HepG2 (cell line): ENCODE measurements around the gene ZNF628. TPM values are rescaled to one million over a fixed set of nuclear protein-coding genes. Genes with fewer than 3 reads are reported as not detected.

Experiments used
- ATF1 ChIP-seq: IDR thresholded peaks from 2 replicates; pipeline ENCODE4 v1.6.1; 2016; ENCODE audit warnings: mild to moderate bottlenecking, control low read depth
- CREM ChIP-seq, 2 experiments: sonication (generic) in 1 of 2; formaldehyde crosslinking in 1 of 2; IDR thresholded peaks; 2 replicates each; pipeline versions ENCODE4 v1.4.0 to v1.6.1; 2016 to 2020; ENCODE audit warnings: antibody characterized with exemption in 1 of 2, mild to moderate bottlenecking in 1 of 2, missing genetic modification reagents in 1 of 2
- EP300 ChIP-seq, 3 experiments: sonication (generic) in 1 of 3; formaldehyde crosslinking in 1 of 3; IDR thresholded peaks; 2 replicates each; pipeline versions ENCODE4 v1.5.1 to v1.6.1; 2011 to 2020; ENCODE audit warnings: low read depth in 2 of 3, low read length in 2 of 3, borderline replicate concordance in 1 of 3, improper control_type of control experiment in 1 of 3, mild to moderate bottlenecking in 1 of 3, missing genetic modification reagents in 1 of 3, moderate library complexity in 1 of 3
- ETV5 ChIP-seq: IDR thresholded peaks from 2 replicates; pipeline ENCODE4 v1.6.1; 2018; ENCODE audit warnings: missing biosample characterization, missing genetic modification reagents, inconsistent platforms, borderline replicate concordance
- HOXA3 ChIP-seq: sonication (generic); formaldehyde crosslinking; IDR thresholded peaks from 2 replicates; pipeline ENCODE4 v1.5.0; 2020; ENCODE audit warnings: missing genetic modification reagents
- JARID2 ChIP-seq: sonication (generic); formaldehyde crosslinking; IDR thresholded peaks from 2 replicates; pipeline ENCODE4 v1.8.1; 2023; ENCODE audit warnings: missing genetic modification reagents, inconsistent platforms; ENCODE audit not compliant: insufficient replicate concordance
- KLF12 ChIP-seq: sonication (generic); formaldehyde crosslinking; IDR thresholded peaks from 2 replicates; pipeline ENCODE4 v1.4.0; 2020; ENCODE audit warnings: missing genetic modification reagents, borderline replicate concordance
- KLF15 ChIP-seq: sonication (generic); formaldehyde crosslinking; IDR thresholded peaks from 2 replicates; pipeline ENCODE4 v1.8.1; 2023; ENCODE audit warnings: borderline replicate concordance, mild to moderate bottlenecking, inconsistent platforms, missing genetic modification reagents, mixed read lengths
- MAF1 ChIP-seq: sonication (generic); formaldehyde crosslinking; IDR thresholded peaks from 2 replicates; pipeline ENCODE4 v1.5.0; 2020; ENCODE audit warnings: missing genetic modification reagents, borderline replicate concordance
- MATR3 ChIP-seq: sonication (generic); formaldehyde crosslinking; IDR thresholded peaks from 2 replicates; pipeline ENCODE4 v1.4.0; 2020; ENCODE audit warnings: missing genetic modification reagents
- MED1 ChIP-seq: sonication (generic); formaldehyde crosslinking; IDR thresholded peaks from 2 replicates; pipeline ENCODE4 v1.4.0; 2020; ENCODE audit warnings: missing genetic modification reagents
- NRL ChIP-seq: sonication (generic); formaldehyde crosslinking; IDR thresholded peaks from 2 replicates; pipeline ENCODE4 v1.5.0; 2020; ENCODE audit warnings: missing genetic modification reagents, mild to moderate bottlenecking, moderate library complexity, borderline replicate concordance
- RFX3 ChIP-seq: IDR thresholded peaks from 2 replicates; pipeline ENCODE4 v1.6.1; 2016; ENCODE audit warnings: missing biosample characterization, missing genetic modification reagents
- SAFB2 ChIP-seq: sonication (generic); formaldehyde crosslinking; IDR thresholded peaks from 2 replicates; pipeline ENCODE4 v1.5.1; 2020; ENCODE audit warnings: missing genetic modification reagents, low read depth, mild to moderate bottlenecking, borderline replicate concordance
- ZBTB20 ChIP-seq: sonication (generic); formaldehyde crosslinking; IDR thresholded peaks from 2 replicates; pipeline ENCODE4 v1.8.1; 2023; ENCODE audit warnings: missing genetic modification reagents, low read depth, mild to moderate bottlenecking, borderline replicate concordance
- ZFX ChIP-seq: sonication (generic); formaldehyde crosslinking; IDR thresholded peaks from 2 replicates; pipeline ENCODE4 v1.4.0; 2020; ENCODE audit warnings: mild to moderate bottlenecking, low read depth, missing genetic modification reagents, moderate library complexity
- ZNF510 ChIP-seq: sonication (generic); formaldehyde crosslinking; IDR thresholded peaks from 2 replicates; pipeline ENCODE4 v1.4.0; 2020; ENCODE audit warnings: low read depth, mild to moderate bottlenecking, missing genetic modification reagents
- ZNF598 ChIP-seq: sonication (generic); formaldehyde crosslinking; IDR thresholded peaks from 2 replicates; pipeline ENCODE4 v1.5.1; 2020; ENCODE audit warnings: mild to moderate bottlenecking, missing genetic modification reagents, borderline replicate concordance
- ZNF879 ChIP-seq: sonication (generic); formaldehyde crosslinking; IDR thresholded peaks from 2 replicates; pipeline ENCODE4 v1.8.1; 2023; ENCODE audit warnings: missing genetic modification reagents
- polyA plus RNA-seq, 8 experiments: library from polyadenylated mRNA; depleted of rRNA in 3 of 8; stranded (reverse) in 7 of 8; unstranded in 1 of 8; fragments of >200 nt; fragmentation: Illumina TruSeq in 4 of 8; extraction: Trizol in 4 of 8; gene quantifications; 2 replicates each; pipeline versions ENCODE4 v1.2.1 to v1.2.3, GENCODE V29; 2011 to 2016; ENCODE audit warnings: low read depth in 4 of 8, missing spikeins in 1 of 8, mixed read lengths in 1 of 8; ENCODE audit not compliant: insufficient read depth in 1 of 8
- total RNA-seq, 5 experiments: library from RNA; depleted of rRNA; stranded (reverse); fragments of >200 nt; fragmentation: Illumina TruSeq; extraction: Trizol; gene quantifications; 2 replicates each; pipeline ENCODE4 v1.2.3, GENCODE V29; 2016; ENCODE audit warnings: low read depth in 1 of 5
- TF ChIP-seq, protein P1 (sequence below): sonication (generic); formaldehyde crosslinking; IDR thresholded peaks from 2 replicates; pipeline ENCODE4 v1.8.0; 2022; ENCODE audit warnings: missing genetic modification reagents, low read depth, mild to moderate bottlenecking, borderline replicate concordance
- TF ChIP-seq, protein P2 (sequence below): sonication (generic); formaldehyde crosslinking; IDR thresholded peaks from one replicate; pipeline ENCODE4 v1.5.1; 2020; ENCODE audit warnings: mild to moderate bottlenecking, missing genetic modification reagents; ENCODE audit errors: not compliant biosample characterization

The ZNF628 gene
- total and polyA plus RNA-seq, 2 of the 13 experiments (the other 11 are each of a cell fraction or from before 2014, with no cell fraction given) = 0.54 to 1.2 TPM

DNA sequence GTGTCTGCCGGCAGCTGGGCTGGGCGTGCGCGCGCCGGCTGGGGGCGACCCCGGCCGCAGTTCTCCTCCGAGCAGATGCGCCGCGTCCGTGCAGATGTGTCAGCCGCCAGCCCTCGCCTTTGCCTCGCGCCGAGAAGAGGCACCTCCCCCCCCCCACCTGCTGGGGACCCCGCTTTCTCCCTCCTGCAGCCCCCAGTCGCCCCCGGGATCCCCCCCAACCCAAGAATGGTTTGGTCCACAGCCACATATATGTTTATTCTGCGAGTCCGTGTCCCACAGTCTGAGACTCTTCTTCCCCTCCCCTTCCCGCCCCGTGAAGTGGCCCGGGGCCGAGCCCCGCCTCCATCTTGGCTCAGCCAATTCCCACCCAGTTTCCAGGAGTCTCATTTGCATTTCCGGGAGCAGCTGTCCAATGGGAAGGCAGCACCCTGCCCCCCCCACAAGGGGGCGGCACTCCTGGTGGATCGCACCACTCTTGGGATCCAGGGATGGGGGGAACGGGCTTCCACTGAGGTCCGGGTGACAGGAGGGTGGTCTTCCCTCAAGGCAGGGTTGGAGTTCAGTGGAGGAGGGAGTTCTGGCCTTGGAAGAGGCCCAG, 23.6 kb upstream of the ZNF628 start (continued):
- TF ChIP-seq, protein P1, sequence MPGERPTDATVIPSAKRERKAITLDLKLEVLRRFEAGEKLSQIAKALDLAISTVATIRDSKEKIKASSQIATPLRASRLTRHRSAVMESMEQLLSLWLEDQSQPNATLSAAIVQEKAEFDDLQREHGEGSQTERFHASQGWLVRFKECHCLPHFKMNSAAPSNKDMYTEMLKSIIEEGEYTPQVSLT (CRISPR knock-in tag) = no peak
- no peak for TF ChIP-seq ZNF879 (CRISPR knock-in tag)
- TF ChIP-seq RFX3 (CRISPR knock-in tag) = no peak
- TF ChIP-seq ZNF510 (CRISPR knock-in tag) = no peak
- TF ChIP-seq MAF1 (CRISPR knock-in tag) = no peak
- TF ChIP-seq ETV5 (CRISPR knock-in tag) = no peak
- TF ChIP-seq HOXA3 (CRISPR knock-in tag) = no peak
- TF ChIP-seq ZFX (CRISPR knock-in tag) = no peak
- TF ChIP-seq ATF1 (CRISPR knock-in tag) = no peak
- no peak for TF ChIP-seq EP300 (IDR thresholded peaks at IDR 0.05; ENCODE audit: low read depth in 2 of 2, low read length in 2 of 2)
- no peak for TF ChIP-seq EP300 (CRISPR knock-in tag; IDR thresholded peaks at IDR 0.05; ENCODE audit: borderline replicate concordance)
- TF ChIP-seq KLF12 = no peak
- TF ChIP-seq ZBTB20 (CRISPR knock-in tag) = no peak
- no peak for TF ChIP-seq MATR3 (CRISPR knock-in tag)
- no peak for TF ChIP-seq ZNF598 (CRISPR knock-in tag)
- no peak for TF ChIP-seq SAFB2 (CRISPR knock-in tag)
- TF ChIP-seq MED1 (CRISPR knock-in tag) = no peak
- TF ChIP-seq KLF15 (CRISPR knock-in tag) = no peak
- no peak for TF ChIP-seq CREM (IDR thresholded peaks at IDR 0.05)
- no peak for TF ChIP-seq CREM (CRISPR knock-in tag; IDR thresholded peaks at IDR 0.05)
- TF ChIP-seq JARID2 = no peak
- 0 out of 2 replicates have a peak, but pooled peaks have one; percentile 29 for TF ChIP-seq NRL
- TF ChIP-seq, protein P2, sequence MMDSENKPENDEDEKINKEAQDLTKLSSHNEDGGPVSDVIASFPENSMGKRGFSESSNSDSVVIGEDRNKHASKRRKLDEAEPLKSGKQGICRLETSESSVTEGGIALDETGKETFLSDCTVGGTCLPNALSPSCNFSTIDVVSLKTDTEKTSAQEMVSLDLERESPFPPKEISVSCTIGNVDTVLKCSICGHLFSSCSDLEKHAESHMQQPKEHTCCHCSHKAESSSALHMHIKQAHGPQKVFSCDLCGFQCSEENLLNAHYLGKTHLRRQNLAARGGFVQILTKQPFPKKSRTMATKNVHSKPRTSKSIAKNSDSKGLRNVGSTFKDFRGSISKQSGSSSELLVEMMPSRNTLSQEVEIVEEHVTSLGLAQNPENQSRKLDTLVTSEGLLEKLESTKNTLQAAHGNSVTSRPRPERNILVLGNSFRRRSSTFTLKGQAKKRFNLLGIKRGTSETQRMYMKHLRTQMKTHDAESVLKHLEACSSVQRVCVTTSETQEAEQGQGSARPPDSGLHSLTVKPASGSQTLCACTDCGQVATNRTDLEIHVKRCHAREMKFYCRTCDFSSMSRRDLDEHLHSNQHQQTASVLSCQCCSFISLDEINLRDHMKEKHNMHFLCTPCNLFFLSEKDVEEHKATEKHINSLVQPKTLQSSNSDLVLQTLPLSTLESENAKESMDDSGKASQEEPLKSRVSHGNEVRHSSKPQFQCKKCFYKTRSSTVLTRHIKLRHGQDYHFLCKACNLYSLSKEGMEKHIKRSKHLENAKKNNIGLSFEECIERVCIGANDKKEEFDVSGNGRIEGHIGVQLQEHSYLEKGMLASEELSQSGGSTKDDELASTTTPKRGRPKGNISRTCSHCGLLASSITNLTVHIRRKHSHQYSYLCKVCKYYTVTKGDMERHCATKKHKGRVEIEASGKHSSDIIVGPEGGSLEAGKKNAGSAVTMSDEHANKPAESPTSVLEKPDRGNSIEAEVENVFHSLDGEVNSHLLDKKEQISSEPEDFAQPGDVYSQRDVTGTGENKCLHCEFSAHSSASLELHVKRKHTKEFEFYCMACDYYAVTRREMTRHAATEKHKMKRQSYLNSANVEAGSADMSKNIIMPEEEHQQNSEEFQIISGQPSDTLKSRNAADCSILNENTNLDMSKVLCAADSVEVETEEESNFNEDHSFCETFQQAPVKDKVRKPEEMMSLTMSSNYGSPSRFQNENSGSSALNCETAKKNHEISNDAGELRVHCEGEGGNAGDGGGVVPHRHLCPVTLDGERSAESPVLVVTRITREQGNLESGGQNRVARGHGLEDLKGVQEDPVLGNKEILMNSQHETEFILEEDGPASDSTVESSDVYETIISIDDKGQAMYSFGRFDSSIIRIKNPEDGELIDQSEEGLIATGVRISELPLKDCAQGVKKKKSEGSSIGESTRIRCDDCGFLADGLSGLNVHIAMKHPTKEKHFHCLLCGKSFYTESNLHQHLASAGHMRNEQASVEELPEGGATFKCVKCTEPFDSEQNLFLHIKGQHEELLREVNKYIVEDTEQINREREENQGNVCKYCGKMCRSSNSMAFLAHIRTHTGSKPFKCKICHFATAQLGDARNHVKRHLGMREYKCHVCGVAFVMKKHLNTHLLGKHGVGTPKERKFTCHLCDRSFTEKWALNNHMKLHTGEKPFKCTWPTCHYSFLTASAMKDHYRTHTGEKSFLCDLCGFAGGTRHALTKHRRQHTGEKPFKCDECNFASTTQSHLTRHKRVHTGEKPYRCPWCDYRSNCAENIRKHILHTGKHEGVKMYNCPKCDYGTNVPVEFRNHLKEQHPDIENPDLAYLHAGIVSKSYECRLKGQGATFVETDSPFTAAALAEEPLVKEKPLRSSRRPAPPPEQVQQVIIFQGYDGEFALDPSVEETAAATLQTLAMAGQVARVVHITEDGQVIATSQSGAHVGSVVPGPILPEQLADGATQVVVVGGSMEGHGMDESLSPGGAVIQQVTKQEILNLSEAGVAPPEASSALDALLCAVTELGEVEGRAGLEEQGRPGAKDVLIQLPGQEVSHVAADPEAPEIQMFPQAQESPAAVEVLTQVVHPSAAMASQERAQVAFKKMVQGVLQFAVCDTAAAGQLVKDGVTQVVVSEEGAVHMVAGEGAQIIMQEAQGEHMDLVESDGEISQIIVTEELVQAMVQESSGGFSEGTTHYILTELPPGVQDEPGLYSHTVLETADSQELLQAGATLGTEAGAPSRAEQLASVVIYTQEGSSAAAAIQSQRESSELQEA = no peak
- TF ChIP-seq, all 625 proteins: peak for 9
